Lower leg skin (tissue), 3 donors: ENCODE measurements around the gene PLXNA2.

Experiments
- CTCF ChIP-seq, 3 donors: fragments of 450-650 bp; IDR thresholded peaks; one replicate each; pipeline ENCODE4 v1.5.1; 2016; ENCODE audit warnings: antibody characterized with exemption in 3 of 3, mild to moderate bottlenecking in 3 of 3, moderate library complexity in 2 of 3
- POLR2A ChIP-seq, 2 donors: fragments of 450-650 bp; IDR thresholded peaks; one replicate each; pipeline ENCODE4 v1.6.1; 2016 to 2017; ENCODE audit warnings: antibody characterized with exemption in 2 of 2, mild to moderate bottlenecking in 1 of 2, moderate library complexity in 1 of 2

- no peak for TF ChIP-seq CTCF (IDR thresholded peaks at IDR 0.05)
- no peak for TF ChIP-seq POLR2A (IDR thresholded peaks at IDR 0.05)
Observed at GRCh38 chr1:208030288-208031091, 213.7 kb downstream of the PLXNA2 start.
